Karpas-422 (cell line): ENCODE measurements around the gene MFAP3. TPM values are rescaled to one million over a fixed set of nuclear protein-coding genes. Genes with fewer than 3 reads are reported as not detected.
A peak's percentile ranks its signal among the peaks of the same experiment; 100 is the strongest.

Source experiments
- DNase-seq: peaks from one replicate; pipeline ENCODE4 v3.0.0-alpha.2; 2015
- H2AFZ ChIP-seq: fragments of 200-600 bp; sonication (generic); 2 replicates; pipeline ENCODE4 v1.6.1; 2014; ENCODE audit warnings: antibody characterized with exemption, low read length, mixed read lengths
- H3K27ac ChIP-seq: fragments of 200-600 bp; sonication (generic); 2 replicates; pipeline ENCODE4 v1.5.1; 2014; ENCODE audit warnings: mild to moderate bottlenecking, low read length, moderate library complexity
- H3K27me3 ChIP-seq: fragments of 200-600 bp; sonication (generic); 2 replicates; pipeline ENCODE4 v1.6.1; 2014; ENCODE audit warnings: low read length, mixed read lengths
- H3K36me3 ChIP-seq: fragments of 200-600 bp; sonication (generic); 2 replicates; pipeline ENCODE4 v1.6.1; 2014; ENCODE audit warnings: low read length, mixed read lengths; ENCODE audit not compliant: insufficient read depth
- H3K4me1 ChIP-seq: fragments of 200-600 bp; sonication (generic); 2 replicates; pipeline ENCODE4 v1.6.1; 2014; ENCODE audit warnings: mild to moderate bottlenecking, low read length, mixed read lengths
- H3K4me2 ChIP-seq: fragments of 200-600 bp; sonication (generic); 2 replicates; pipeline ENCODE4 v1.6.1; 2014; ENCODE audit warnings: low read length, low read depth, mild to moderate bottlenecking; ENCODE audit not compliant: poor library complexity, severe bottlenecking
- H3K4me3 ChIP-seq: fragments of 200-600 bp; sonication (generic); 2 replicates; pipeline ENCODE4 v1.5.1; 2014; ENCODE audit warnings: mild to moderate bottlenecking, antibody characterized with exemption, low read length, mixed read lengths
- H3K79me2 ChIP-seq: fragments of 200-600 bp; sonication (generic); 2 replicates; pipeline ENCODE4 v1.6.1; 2014; ENCODE audit warnings: mild to moderate bottlenecking, low read length, mixed read lengths
- H3K9ac ChIP-seq: fragments of 200-600 bp; sonication (generic); 2 replicates; pipeline ENCODE4 v1.6.0; 2014; ENCODE audit warnings: low read length
- H3K9me2 ChIP-seq: fragments of 200-600 bp; sonication (generic), shearing (Covaris generic); replicated peaks from 2 replicates; pipeline ENCODE4 v1.6.0; 2014; ENCODE audit warnings: mild to moderate bottlenecking, low read length, moderate library complexity; ENCODE audit not compliant: insufficient read depth
- H3K9me3 ChIP-seq: fragments of 300-700, 200-600 bp; sonication (generic); 2 replicates; pipeline ENCODE4 v1.6.1; 2014; ENCODE audit warnings: low read length, mixed read lengths
- H4K20me1 ChIP-seq: fragments of 200-600 bp; sonication (generic); 2 replicates; pipeline ENCODE4 v1.6.1; 2014; ENCODE audit warnings: mild to moderate bottlenecking, antibody characterized with exemption, low read length, low read depth; ENCODE audit not compliant: insufficient read depth
- total RNA-seq: library from RNA; depleted of rRNA; stranded (reverse); fragments of >200 nt; shearing (Covaris generic); gene quantifications from 2 replicates; pipeline ENCODE4 v1.2.3, GENCODE V29; 2014; ENCODE audit warnings: low replicate concordance

Gene MFAP3
- total RNA-seq, 1 experiment from 2014 or later = 30.4 TPM

DNA sequence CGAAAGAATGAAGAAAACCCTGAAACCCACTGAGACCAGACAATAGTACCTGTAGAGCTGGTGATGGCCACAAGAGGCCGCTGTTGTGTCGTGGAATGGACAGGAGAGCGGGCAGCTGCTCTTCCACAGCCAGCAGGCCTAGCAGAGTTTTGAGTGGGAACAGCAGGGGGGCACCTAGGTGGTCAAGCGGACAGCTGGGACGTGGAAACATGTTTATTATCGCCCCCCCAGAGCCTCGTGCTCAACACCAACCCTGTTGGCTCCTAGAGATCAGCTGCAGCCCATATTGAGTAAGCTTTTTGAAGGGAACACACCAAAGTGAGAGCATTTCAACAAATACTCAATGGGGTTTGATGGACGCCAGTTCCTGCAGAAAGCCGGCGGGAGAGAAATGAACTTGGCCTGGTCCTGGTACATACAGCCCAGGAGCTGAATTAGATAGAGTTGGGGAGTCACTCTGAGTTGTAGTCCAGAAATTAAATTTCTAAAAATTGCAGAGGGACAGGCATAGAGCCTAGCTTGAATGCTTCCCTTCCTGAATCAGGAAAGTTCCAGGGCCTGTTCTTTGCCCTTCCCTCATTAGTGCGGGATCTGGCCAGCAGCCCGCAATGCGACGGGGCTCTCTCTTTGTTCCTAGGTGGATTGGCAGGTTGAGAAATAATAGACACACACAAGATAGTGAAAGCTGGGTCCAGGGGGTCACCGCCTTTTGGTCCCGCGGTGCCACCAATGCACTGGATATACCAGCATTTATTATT lies 33.8 kb downstream of the MFAP3 start:
- H3K36me3 ChIP-seq = no peaks in the 10 kb centered on the region
- H3K9ac ChIP-seq = no peak overlapping the region
- no peak overlapping the region for H2AFZ ChIP-seq
- H3K27ac ChIP-seq = no peak overlapping the region
- no peaks in the 10 kb centered on the region for H3K4me1 ChIP-seq
- no peak overlapping the region for H3K4me3 ChIP-seq
- H4K20me1 ChIP-seq = no peaks in the 10 kb centered on the region
- no peaks in the 10 kb centered on the region for H3K27me3 ChIP-seq
- no peak overlapping the region for H3K4me2 ChIP-seq
- peak; percentile 90 for DNase-seq
- H3K9me3 ChIP-seq = no peaks in the 10 kb centered on the region
- no peaks in the 10 kb centered on the region for H3K9me2 ChIP-seq
- H3K79me2 ChIP-seq = no peaks in the 10 kb centered on the region

DNA sequence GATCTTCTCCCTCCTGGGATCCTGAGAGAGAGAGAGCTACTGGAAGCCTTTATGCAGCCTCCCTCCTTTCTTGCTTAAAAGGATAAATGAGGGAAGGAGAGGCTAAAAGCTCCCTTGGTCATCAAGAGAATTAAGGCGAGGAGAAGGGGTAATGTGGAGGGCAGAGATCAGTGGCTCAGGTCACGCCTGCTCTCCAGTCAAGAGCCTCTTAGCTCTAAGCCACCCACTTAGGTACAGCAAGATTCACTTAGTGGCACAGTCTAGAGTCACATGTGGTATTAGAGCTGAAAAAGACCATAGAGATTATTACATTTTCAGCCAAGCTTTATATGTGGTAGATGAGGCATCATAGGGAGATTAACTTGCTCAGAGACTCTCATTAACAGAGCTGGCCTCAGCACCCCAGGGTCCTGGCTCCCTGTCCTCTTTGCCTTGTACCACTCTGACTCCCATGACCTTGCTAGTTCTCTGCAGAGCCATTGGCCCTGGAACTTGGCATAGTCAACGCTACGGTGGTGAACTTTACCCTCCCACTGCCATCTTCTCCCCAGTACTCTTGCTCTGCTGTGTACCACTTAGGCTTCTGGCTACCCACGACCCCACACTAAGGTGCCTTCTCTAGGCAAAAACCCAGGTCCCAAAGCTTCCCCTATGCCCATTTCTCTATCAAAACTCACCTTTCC lies 37.6 kb downstream of the MFAP3 start:
- no peaks in the 10 kb centered on the region for H3K9me2 ChIP-seq

DNA sequence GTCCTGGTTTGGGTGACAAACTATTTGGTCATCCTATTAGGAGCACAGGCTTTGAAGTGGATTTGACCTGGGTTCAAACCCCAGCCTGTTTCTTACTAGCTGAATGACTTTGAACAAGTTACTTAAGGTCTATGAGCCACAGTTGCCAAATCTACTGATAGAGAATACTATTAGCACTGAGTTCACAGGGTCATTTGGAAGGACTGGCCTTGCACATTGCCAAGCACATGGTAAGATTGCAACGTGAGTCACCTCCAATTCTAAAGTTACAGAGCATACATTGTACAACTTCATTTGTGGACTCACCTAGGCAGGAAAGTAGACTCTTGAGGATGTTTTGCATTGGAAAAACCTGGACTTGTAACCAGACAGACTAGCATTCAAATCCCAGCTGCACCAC lies 38.9 kb downstream of the MFAP3 start:
- H4K20me1 ChIP-seq = no peaks in the 10 kb centered on the region
- no peak overlapping the region for H3K4me2 ChIP-seq
- no peaks in the 10 kb centered on the region for H3K4me1 ChIP-seq
- H3K9ac ChIP-seq = no peak overlapping the region
- H3K36me3 ChIP-seq = no peaks in the 10 kb centered on the region
- no peaks in the 10 kb centered on the region for H3K79me2 ChIP-seq
- no peaks in the 10 kb centered on the region for H3K27me3 ChIP-seq
- H3K27ac ChIP-seq = no peak overlapping the region
- no peaks in the 10 kb centered on the region for H3K9me3 ChIP-seq
- no peak for DNase-seq
- no peak overlapping the region for H2AFZ ChIP-seq
- no peak overlapping the region for H3K4me3 ChIP-seq
- no peaks in the 10 kb centered on the region for H3K9me2 ChIP-seq

More for the DNA sequence above, 37.6 kb downstream of the MFAP3 start:
- Histone ChIP-seq H3K4me1 (no peaks in the 10 kb centered on the region), H3K9ac (no peak overlapping the region), H2AFZ (no peak overlapping the region), H3K79me2 (no peaks in the 10 kb centered on the region), H3K27ac (no peak overlapping the region), H3K4me3 (no peak overlapping the region), H3K27me3 (no peaks in the 10 kb centered on the region), H3K9me3 (no peaks in the 10 kb centered on the region), H4K20me1 (no peaks in the 10 kb centered on the region), H3K4me2 (no peak overlapping the region), H3K36me3 (no peaks in the 10 kb centered on the region)
- no peak for DNase-seq

DNA sequence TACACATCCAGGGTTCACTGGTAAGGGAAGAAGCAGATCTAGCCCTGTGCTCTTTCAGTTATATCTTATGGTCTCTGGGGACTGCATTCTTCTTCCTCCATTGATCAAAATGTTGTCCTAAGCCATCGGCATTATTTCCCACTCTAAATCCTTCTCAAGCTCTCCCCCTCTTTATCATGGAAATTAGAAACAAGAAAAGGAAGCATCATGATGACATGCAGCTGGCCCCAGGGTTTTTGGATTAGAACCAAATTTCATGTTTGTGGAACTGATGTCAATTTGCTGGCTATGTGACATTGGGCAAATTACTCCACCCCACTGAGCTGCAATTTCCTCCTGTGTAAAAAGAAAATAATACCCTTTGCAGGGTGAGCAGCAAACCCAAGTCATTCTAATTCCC lies 39.5 kb downstream of the MFAP3 start:
- DNase-seq = no peak
- H2AFZ ChIP-seq = no peak overlapping the region
- H3K9ac ChIP-seq = no peak overlapping the region
- no peak overlapping the region for H3K27ac ChIP-seq
- no peak overlapping the region for H3K4me2 ChIP-seq
- no peaks in the 10 kb centered on the region for H4K20me1 ChIP-seq
- no peaks in the 10 kb centered on the region for H3K79me2 ChIP-seq
- no peaks in the 10 kb centered on the region for H3K9me2 ChIP-seq
- no peaks in the 10 kb centered on the region for H3K36me3 ChIP-seq
- no peaks in the 10 kb centered on the region for H3K27me3 ChIP-seq
- H3K4me1 ChIP-seq = no peaks in the 10 kb centered on the region
- no peak overlapping the region for H3K4me3 ChIP-seq
- H3K9me3 ChIP-seq = no peaks in the 10 kb centered on the region

DNA sequence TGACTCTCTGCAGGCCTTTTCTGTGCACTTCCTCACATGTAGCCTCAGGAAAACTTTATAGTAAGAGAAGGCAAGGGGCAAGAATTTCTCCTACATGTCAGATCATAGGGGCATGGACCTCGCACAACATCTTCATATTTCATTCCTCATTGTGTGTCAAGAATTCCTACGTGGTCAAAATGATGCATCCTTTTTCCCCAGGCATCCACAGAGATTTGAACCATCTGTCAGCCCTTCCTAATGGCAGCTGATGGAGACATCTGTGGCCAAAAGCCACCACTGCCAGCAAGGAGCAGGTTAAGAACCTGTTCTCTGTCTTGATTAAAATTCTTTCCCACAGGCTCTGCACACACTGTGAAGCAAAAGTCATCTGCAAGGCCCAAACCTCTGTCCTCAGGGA lies 42.5 kb downstream of the MFAP3 start:
- Histone ChIP-seq H3K4me1 (no peaks in the 10 kb centered on the region), H3K9ac (no peak overlapping the region), H3K27me3 (no peaks in the 10 kb centered on the region), H2AFZ (no peak overlapping the region), H3K9me2 (no peaks in the 10 kb centered on the region), H4K20me1 (no peaks in the 10 kb centered on the region), H3K4me3 (no peak overlapping the region), H3K4me2 (no peak overlapping the region), H3K79me2 (no peaks in the 10 kb centered on the region), H3K36me3 (no peaks in the 10 kb centered on the region), H3K9me3 (no peaks in the 10 kb centered on the region), H3K27ac (no peak overlapping the region)
- no peak for DNase-seq

DNA sequence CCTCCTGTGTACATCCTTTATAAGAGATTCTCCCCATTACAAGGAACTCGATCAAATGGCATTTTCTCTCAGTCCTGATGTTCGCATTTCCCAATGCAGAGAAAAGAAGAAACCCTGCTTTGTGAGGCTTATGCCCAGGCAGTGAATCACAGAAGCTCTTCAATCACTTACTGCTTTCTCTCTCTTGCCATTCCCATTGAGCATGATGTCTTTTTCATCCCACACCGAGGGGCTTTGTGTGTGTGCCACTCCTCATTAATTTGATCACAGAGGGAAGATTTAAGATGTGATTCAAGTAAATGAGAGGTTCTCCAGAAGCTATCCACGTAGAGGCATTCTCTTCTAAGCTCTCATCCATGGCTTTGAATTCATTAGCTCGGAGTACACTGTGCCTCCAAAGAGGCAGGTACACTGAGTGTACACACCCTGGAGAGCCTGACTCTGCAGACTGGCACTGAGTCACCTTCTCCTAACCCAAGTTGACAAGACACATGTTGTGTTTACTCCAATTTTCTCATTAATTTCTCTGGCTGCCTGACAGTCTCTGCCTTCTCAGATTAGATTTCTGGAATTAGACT lies 45.4 kb downstream of the MFAP3 start:
- no peaks in the 10 kb centered on the region for H3K36me3 ChIP-seq
- H3K4me1 ChIP-seq = no peaks in the 10 kb centered on the region
- no peaks in the 10 kb centered on the region for H3K9me3 ChIP-seq
- no peak overlapping the region for H3K4me2 ChIP-seq
- H3K9me2 ChIP-seq = no peaks in the 10 kb centered on the region
- H3K79me2 ChIP-seq = no peaks in the 10 kb centered on the region
- no peak overlapping the region for H3K27ac ChIP-seq
- H2AFZ ChIP-seq = no peak overlapping the region
- no peaks in the 10 kb centered on the region for H3K27me3 ChIP-seq
- no peak overlapping the region for H3K9ac ChIP-seq
- H4K20me1 ChIP-seq = no peaks in the 10 kb centered on the region
- H3K4me3 ChIP-seq = no peak overlapping the region
- no peak for DNase-seq

DNA sequence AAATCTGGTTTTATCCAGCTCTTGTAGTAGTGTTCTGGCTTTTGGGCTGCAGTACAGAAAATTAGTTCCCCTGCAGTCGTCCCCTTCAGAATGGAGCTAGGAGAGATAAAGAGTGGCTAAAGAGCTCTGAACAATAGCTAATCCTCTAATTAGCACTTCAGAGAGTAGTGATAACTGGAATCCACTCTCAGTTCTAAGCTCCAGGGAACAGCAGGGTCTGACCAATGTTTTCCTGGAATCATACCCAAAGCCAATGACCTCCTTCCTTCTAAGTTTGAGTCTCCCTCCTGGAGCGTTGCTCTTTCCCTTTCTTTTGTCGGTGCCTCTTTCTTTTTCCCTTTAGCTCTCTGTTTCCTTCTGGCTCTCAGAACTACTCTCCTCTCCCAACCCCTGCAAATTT lies 47.4 kb downstream of the MFAP3 start:
- Histone ChIP-seq H3K4me2 (no peak overlapping the region), H3K27me3 (no peaks in the 10 kb centered on the region), H3K27ac (no peak overlapping the region), H3K9ac (no peak overlapping the region), H3K4me3 (no peak overlapping the region), H3K79me2 (no peaks in the 10 kb centered on the region), H3K9me2 (no peaks in the 10 kb centered on the region), H4K20me1 (no peaks in the 10 kb centered on the region), H2AFZ (no peak overlapping the region), H3K36me3 (no peaks in the 10 kb centered on the region), H3K9me3 (no peaks in the 10 kb centered on the region), H3K4me1 (no peaks in the 10 kb centered on the region)
- no peak for DNase-seq

DNA sequence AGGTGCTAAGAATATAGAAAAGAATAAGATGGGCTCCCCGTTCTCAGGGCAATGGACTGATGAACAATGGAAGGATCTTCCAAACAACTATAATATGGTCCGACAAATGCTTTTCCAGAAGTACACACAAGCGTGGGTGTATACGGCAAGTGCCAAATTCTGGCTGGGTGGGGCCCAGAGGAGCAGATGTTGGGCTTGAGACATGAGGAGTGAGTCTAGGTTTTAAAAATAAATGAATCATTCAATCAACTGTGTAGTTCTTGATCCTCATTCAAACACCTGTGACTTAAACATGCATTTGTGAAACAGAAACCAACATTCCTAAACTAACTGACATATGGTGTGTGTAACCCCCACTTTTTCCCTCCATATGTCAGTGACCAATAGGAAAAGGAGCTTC lies 47.9 kb downstream of the MFAP3 start:
- Histone ChIP-seq H3K4me3 (no peak overlapping the region), H3K79me2 (no peaks in the 10 kb centered on the region), H3K9ac (no peak overlapping the region), H2AFZ (no peak overlapping the region), H3K27me3 (no peaks in the 10 kb centered on the region), H4K20me1 (no peaks in the 10 kb centered on the region), H3K27ac (no peak overlapping the region), H3K9me3 (no peaks in the 10 kb centered on the region), H3K4me1 (no peaks in the 10 kb centered on the region), H3K36me3 (no peaks in the 10 kb centered on the region), H3K4me2 (no peak overlapping the region), H3K9me2 (no peaks in the 10 kb centered on the region)
- no peak for DNase-seq
